HepG2 (cell line): ENCODE measurements around the gene COQ10B. TPM values are rescaled to one million over a fixed set of nuclear protein-coding genes. Genes with fewer than 3 reads are reported as not detected.

Experiments used
- AGO2 ChIP-seq: fragments of 200-400 bp; formaldehyde crosslinking; optimal IDR thresholded peaks from 2 replicates; pipeline ENCODE3; 2017; ENCODE audit warnings: mild to moderate bottlenecking, low read depth, low read length, moderate library complexity
- ARNT2 ChIP-seq: sonication (generic); formaldehyde crosslinking; IDR thresholded peaks from 2 replicates; pipeline ENCODE4 v1.8.0; 2022; ENCODE audit warnings: mild to moderate bottlenecking, low read depth, missing genetic modification reagents, moderate library complexity
- CC2D1A ChIP-seq: sonication (generic); formaldehyde crosslinking; IDR thresholded peaks from 2 replicates; pipeline ENCODE4 v1.8.1; 2023; ENCODE audit warnings: mild to moderate bottlenecking, missing genetic modification reagents
- CREB1 ChIP-seq, 2 experiments: fragments of 450-650 bp in 1 of 2; IDR thresholded peaks; 2 replicates each; pipeline ENCODE4 v1.6.1; 2016 to 2017; ENCODE audit warnings: control low read depth in 1 of 2, mild to moderate bottlenecking in 1 of 2, missing compliant biosample characterization in 1 of 2, missing genetic modification characterization in 1 of 2
- HCFC1 ChIP-seq: fragments of 150-350 bp; IDR thresholded peaks from 2 replicates; pipeline ENCODE4 v1.6.1; 2014; ENCODE audit warnings: low read depth, low read length
- IKZF5 ChIP-seq: IDR thresholded peaks from 2 replicates; pipeline ENCODE4 v1.6.1; 2018; ENCODE audit warnings: missing genetic modification reagents, mild to moderate bottlenecking, missing compliant biosample characterization
- JUND ChIP-seq: sonication (generic); formaldehyde crosslinking; IDR thresholded peaks from 2 replicates; pipeline ENCODE4 v1.8.0; 2022; ENCODE audit warnings: mild to moderate bottlenecking, missing genetic modification reagents
- MIXL1 ChIP-seq: IDR thresholded peaks from 2 replicates; pipeline ENCODE4 v1.6.1; 2016
- MTERF4 ChIP-seq: sonication (generic); formaldehyde crosslinking; IDR thresholded peaks from 2 replicates; pipeline ENCODE4 v1.8.0; 2023; ENCODE audit warnings: mild to moderate bottlenecking, missing genetic modification reagents
- MTF1 ChIP-seq: sonication (generic); formaldehyde crosslinking; IDR thresholded peaks from 2 replicates; pipeline ENCODE4 v1.5.0; 2020; ENCODE audit warnings: missing genetic modification reagents
- NPAS2 ChIP-seq: sonication (generic); formaldehyde crosslinking; IDR thresholded peaks from 2 replicates; pipeline ENCODE4 v1.8.0; 2022; ENCODE audit warnings: mild to moderate bottlenecking, missing genetic modification reagents, borderline replicate concordance
- PHF5A ChIP-seq: IDR thresholded peaks from one replicate; pipeline ENCODE4 v1.6.1; 2018; ENCODE audit warnings: low read depth, missing genetic modification reagents; ENCODE audit not compliant: unreplicated experiment
- RBAK ChIP-seq: sonication (generic); formaldehyde crosslinking; IDR thresholded peaks from 2 replicates; pipeline ENCODE4 v1.5.1; 2020; ENCODE audit warnings: mild to moderate bottlenecking, missing genetic modification reagents
- SAP130 ChIP-seq: IDR thresholded peaks from 2 replicates; pipeline ENCODE4 v1.6.1; 2016; ENCODE audit warnings: low read depth
- ZBTB39 ChIP-seq: sonication (generic); formaldehyde crosslinking; IDR thresholded peaks from 2 replicates; pipeline ENCODE4 v1.5.0; 2020; ENCODE audit warnings: missing genetic modification reagents
- ZIK1 ChIP-seq: sonication (generic); formaldehyde crosslinking; IDR thresholded peaks from 2 replicates; pipeline ENCODE4 v1.5.0; 2020; ENCODE audit warnings: mild to moderate bottlenecking, low read depth, missing genetic modification reagents, borderline replicate concordance
- ZNF337 ChIP-seq: sonication (generic); formaldehyde crosslinking; IDR thresholded peaks from 2 replicates; pipeline ENCODE4 v1.5.1; 2020; ENCODE audit warnings: missing genetic modification reagents, low read depth, mild to moderate bottlenecking, borderline replicate concordance
- ZNF441 ChIP-seq: sonication (generic); formaldehyde crosslinking; IDR thresholded peaks from 2 replicates; pipeline ENCODE4 v1.7.0; 2021; ENCODE audit warnings: missing genetic modification reagents, borderline replicate concordance
- ZNF468 ChIP-seq: sonication (generic); formaldehyde crosslinking; IDR thresholded peaks from 2 replicates; pipeline ENCODE4 v1.8.0; 2022; ENCODE audit warnings: mild to moderate bottlenecking, moderate library complexity, missing genetic modification reagents
- ZNF878 ChIP-seq: sonication (generic); formaldehyde crosslinking; IDR thresholded peaks from 2 replicates; pipeline ENCODE4 v1.8.1; 2023; ENCODE audit warnings: mild to moderate bottlenecking, missing genetic modification reagents, moderate library complexity
- polyA plus RNA-seq, 8 experiments: library from polyadenylated mRNA; depleted of rRNA in 3 of 8; stranded (reverse) in 7 of 8; unstranded in 1 of 8; fragments of >200 nt; fragmentation: Illumina TruSeq in 4 of 8; extraction: Trizol in 4 of 8; gene quantifications; 2 replicates each; pipeline versions ENCODE4 v1.2.1 to v1.2.3, GENCODE V29; 2011 to 2016; ENCODE audit warnings: low read depth in 4 of 8, missing spikeins in 1 of 8, mixed read lengths in 1 of 8; ENCODE audit not compliant: insufficient read depth in 1 of 8
- total RNA-seq, 5 experiments: library from RNA; depleted of rRNA; stranded (reverse); fragments of >200 nt; fragmentation: Illumina TruSeq; extraction: Trizol; gene quantifications; 2 replicates each; pipeline ENCODE4 v1.2.3, GENCODE V29; 2016; ENCODE audit warnings: low read depth in 1 of 5
- TF ChIP-seq, protein P1 (sequence below): IDR thresholded peaks from 2 replicates; pipeline ENCODE4 v1.6.1; 2016; ENCODE audit warnings: low read depth, control low read depth

COQ10B gene
- total and polyA plus RNA-seq, 2 of the 13 experiments (the other 11 are each of a cell fraction or from before 2014, with no cell fraction given), result 4.6 to 34.9 TPM

- TF ChIP-seq MTERF4 (CRISPR knock-in tag) (no peak), ZNF468 (CRISPR knock-in tag) (no peak), AGO2 (no peak), CREB1 (IDR thresholded peaks at IDR 0.05) (no peak), CREB1 (CRISPR knock-in tag; IDR thresholded peaks at IDR 0.05) (peak; percentile 21; the same call in 1 of the 2 replicates), NPAS2 (CRISPR knock-in tag) (0 out of 2 replicates have a peak, but pooled peaks have one; percentile 55), MTF1 (CRISPR knock-in tag) (peak; percentile 7; the same call in 1 of the 2 replicates), PHF5A (CRISPR knock-in tag) (peak; percentile 15), ZNF337 (no peak), ZNF441 (CRISPR knock-in tag) (no peak), SAP130 (CRISPR knock-in tag) (0 out of 2 replicates have a peak, but pooled peaks have one; percentile 5), ZIK1 (CRISPR knock-in tag) (no peak), IKZF5 (CRISPR knock-in tag) (no peak), JUND (CRISPR knock-in tag) (no peak), ZBTB39 (CRISPR knock-in tag) (no peak), HCFC1 (no peak), RBAK (CRISPR knock-in tag) (no peak), ZNF878 (0 out of 2 replicates have a peak, but pooled peaks have one; percentile 48), CC2D1A (CRISPR knock-in tag) (no peak), ARNT2 (CRISPR knock-in tag) (no peak), MIXL1 (CRISPR knock-in tag) (no peak)
- TF ChIP-seq, protein P1, sequence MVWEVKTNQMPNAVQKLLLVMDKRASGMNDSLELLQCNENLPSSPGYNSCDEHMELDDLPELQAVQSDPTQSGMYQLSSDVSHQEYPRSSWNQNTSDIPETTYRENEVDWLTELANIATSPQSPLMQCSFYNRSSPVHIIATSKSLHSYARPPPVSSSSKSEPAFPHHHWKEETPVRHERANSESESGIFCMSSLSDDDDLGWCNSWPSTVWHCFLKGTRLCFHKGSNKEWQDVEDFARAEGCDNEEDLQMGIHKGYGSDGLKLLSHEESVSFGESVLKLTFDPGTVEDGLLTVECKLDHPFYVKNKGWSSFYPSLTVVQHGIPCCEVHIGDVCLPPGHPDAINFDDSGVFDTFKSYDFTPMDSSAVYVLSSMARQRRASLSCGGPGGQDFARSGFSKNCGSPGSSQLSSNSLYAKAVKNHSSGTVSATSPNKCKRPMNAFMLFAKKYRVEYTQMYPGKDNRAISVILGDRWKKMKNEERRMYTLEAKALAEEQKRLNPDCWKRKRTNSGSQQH (CRISPR knock-in tag), result no peak
- TF ChIP-seq, all 625 proteins: peak for 9
These were observed 19.4 kb upstream of the COQ10B start (continued) for GRCh38 chr2:197433780-197434438.
